B cell (primary cell): ENCODE data around the gene NLGN1. TPM values are rescaled to one million over a fixed set of nuclear protein-coding genes. Genes with fewer than 3 reads are reported as not detected.

Experiments used
- ATAC-seq: fragments of 200-7000 bp; cut with Tn5 transposase; one replicate; pipeline ENCODE4 v1.10.0; 2021; ENCODE audit warnings: low read depth, mild to moderate bottlenecking, moderate number of reproducible peaks, moderate library complexity
- CTCF ChIA-PET: fragments of 350-600 bp; sonication (Branson Sonifier 250); formaldehyde crosslinking; loops from one replicate; lab custom pipeline; 2021; ENCODE audit warnings: antibody characterized with exemption, inconsistent platforms; lab: Charles Lee
- POLR2A ChIA-PET: fragments of 350-600 bp; sonication (Branson Sonifier 250); formaldehyde crosslinking; loops from one replicate; lab custom pipeline; 2021; ENCODE audit warnings: antibody characterized with exemption; lab: Charles Lee
- DNase-seq: peaks from one replicate; pipeline ENCODE4 v3.0.0; 2013
- H2AFZ ChIP-seq: 2 replicates; pipeline ENCODE4 v1.6.1; 2012; ENCODE audit warnings: mild to moderate bottlenecking, low read depth, low read length; ENCODE audit not compliant: insufficient read depth, poor library complexity, severe bottlenecking
- H3K27ac ChIP-seq, 2 donors: 1 replicate in 1 of 2; 2 replicates in 1 of 2; pipeline ENCODE4 v1.5.1; 2012 to 2013; ENCODE audit warnings: low read length in 2 of 2, mild to moderate bottlenecking in 2 of 2, moderate library complexity in 1 of 2
- H3K27me3 ChIP-seq, 4 experiments: fragments of 200-600 bp in 1 of 4; sonication (generic) in 1 of 4; replicated peaks in 1 of 4; 1 replicate in 2 of 4; 2 replicates in 2 of 4; pipeline versions ENCODE4 v1.6.1 to v1.7.0; 2013 to 2016; ENCODE audit warnings: low read length in 3 of 4, mild to moderate bottlenecking in 2 of 4, mixed read lengths in 1 of 4, moderate library complexity in 1 of 4; ENCODE audit not compliant: insufficient read depth in 4 of 4, control insufficient read depth in 3 of 4; ENCODE audit errors: control extremely low read depth in 1 of 4
- H3K36me3 ChIP-seq, 2 experiments: replicated peaks in 1 of 2; 1 replicate in 1 of 2; 2 replicates in 1 of 2; pipeline versions ENCODE4 v1.6.1 to v1.7.1; 2013; ENCODE audit warnings: low read length in 1 of 2; ENCODE audit not compliant: insufficient read depth in 2 of 2, control insufficient read depth in 1 of 2; ENCODE audit errors: control extremely low read depth in 1 of 2, extremely low read depth in 1 of 2
- H3K4me1 ChIP-seq, 2 donors: fragments of 200-600 bp in 1 of 2; sonication (generic) in 1 of 2; 1 replicate in 1 of 2; 2 replicates in 1 of 2; pipeline versions ENCODE4 v1.5.1 to v1.6.1; 2013 to 2017; ENCODE audit warnings: low read length in 2 of 2; ENCODE audit not compliant: control insufficient read depth in 2 of 2, insufficient read depth in 2 of 2
- H3K4me2 ChIP-seq: replicated peaks from 2 replicates; pipeline ENCODE3; 2012; ENCODE audit warnings: mild to moderate bottlenecking, low read depth, low read length; ENCODE audit not compliant: poor library complexity, severe bottlenecking
- H3K4me3 ChIP-seq, 5 experiments: fragments of 200-600 bp in 1 of 5; sonication (generic) in 1 of 5; 1 replicate in 3 of 5; 2 replicates in 2 of 5; pipeline versions ENCODE4 v1.5.1 to v1.7.0; 2011 to 2016; ENCODE audit warnings: low read length in 4 of 5, mild to moderate bottlenecking in 4 of 5, low read depth in 2 of 5, control low read depth in 1 of 5, moderate library complexity in 1 of 5; ENCODE audit not compliant: insufficient read depth in 1 of 5; ENCODE audit errors: control extremely low read depth in 1 of 5, extremely low read depth in 1 of 5
- H3K79me2 ChIP-seq: fragments of 200-600 bp; sonication (generic); one replicate; pipeline ENCODE4 v1.6.0; 2016; ENCODE audit warnings: low read length; ENCODE audit not compliant: control insufficient read depth, insufficient read depth
- H3K9ac ChIP-seq: fragments of 200-600 bp; sonication (generic); 2 replicates; pipeline ENCODE4 v1.6.1; 2017; ENCODE audit warnings: mild to moderate bottlenecking, low read length, moderate library complexity
- H3K9me3 ChIP-seq, 3 donors: one replicate each; pipeline versions ENCODE4 v1.6.1 to v1.7.1; 2013; ENCODE audit warnings: low read length in 2 of 3; ENCODE audit not compliant: control insufficient read depth in 2 of 3, insufficient read depth in 1 of 3; ENCODE audit errors: control extremely low read depth in 1 of 3
- H4K20me1 ChIP-seq: 2 replicates; pipeline ENCODE4 v1.6.0; 2012; ENCODE audit warnings: mild to moderate bottlenecking, low read length; ENCODE audit not compliant: insufficient read depth, control insufficient read depth, poor library complexity, severe bottlenecking
- H3K27ac Mint-ChIP-seq: one replicate; pipeline ENCODE4 v1.8.0; 2021; ENCODE audit warnings: mixed read lengths
- H3K27me3 Mint-ChIP-seq: one replicate; pipeline ENCODE4 v1.8.0; 2021; ENCODE audit warnings: mixed read lengths
- H3K4me1 Mint-ChIP-seq: one replicate; pipeline ENCODE4 v1.8.0; 2021; ENCODE audit warnings: mixed read lengths
- H3K4me3 Mint-ChIP-seq: one replicate; pipeline ENCODE4 v1.8.0; 2021; ENCODE audit warnings: mixed read lengths
- H3K9me3 Mint-ChIP-seq: one replicate; pipeline ENCODE4 v1.8.0; 2022; ENCODE audit warnings: mixed read lengths; ENCODE audit not compliant: insufficient read depth
- EZH2 ChIP-seq: IDR thresholded peaks from 2 replicates; pipeline ENCODE4 v1.6.1; 2012; ENCODE audit warnings: borderline replicate concordance, low read depth, mild to moderate bottlenecking, moderate library complexity, low read length; ENCODE audit not compliant: insufficient read depth, poor library complexity, severe bottlenecking
- WGBS: methylation state at CpG from one replicate; pipeline ENCODE4 v1.1.5; 2013; ENCODE audit warnings: missing lambda C conversion rate; ENCODE audit not compliant: insufficient coverage; 5-methylcytosine and 5-hydroxymethylcytosine counted together
- intact Hi-C: fragments of 100-400 bp; cut with micrococcal nuclease; formaldehyde crosslinking; loops from one replicate; pipeline ENCODE4 v1.10.0; 2022
- polyA plus RNA-seq: library from polyadenylated mRNA; depleted of rRNA; stranded (reverse); fragments of >200 nt; gene quantifications from 2 replicates; pipeline ENCODE4 v1.2.3, GENCODE V29; 2012
- total RNA-seq, 2 donors: library from RNA; stranded (reverse); fragments of 120-200 nt in 1 of 2; gene quantifications; 1 replicate in 1 of 2; 2 replicates in 1 of 2; pipeline versions ENCODE4 v1.2.3 to v1.2.4, GENCODE V29; 2013 to 2022
- TF ChIP-seq, protein P1 (sequence below): fragments of 200-600 bp; IDR thresholded peaks from one replicate; pipeline ENCODE4 v1.8.0; 2022; ENCODE audit warnings: antibody characterized with exemption, mild to moderate bottlenecking

The NLGN1 gene
- total and polyA plus RNA-seq, 2 donors (not counting 1 experiment from before 2014, with no cell fraction given), result not detected

DNA sequence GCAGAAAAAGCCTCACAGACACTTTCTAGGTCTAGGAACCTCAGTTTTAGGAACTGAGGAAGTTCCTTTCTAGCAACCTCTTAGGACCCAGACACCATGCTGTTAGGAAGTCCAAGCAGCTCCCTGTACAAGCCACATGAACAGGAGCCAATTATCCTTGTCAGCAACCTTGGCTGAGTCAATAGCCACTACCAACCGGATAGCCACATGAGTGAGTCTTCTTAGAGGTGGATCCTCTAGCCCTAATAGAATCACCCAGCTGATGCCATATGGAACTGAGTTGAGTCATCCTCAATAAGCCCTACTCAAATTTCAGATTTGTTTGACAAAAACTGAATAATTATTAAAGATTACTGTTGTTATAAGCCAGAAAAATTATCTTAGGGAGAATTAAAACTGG is 256.2 kb downstream of the NLGN1 start:
- Histone ChIP-seq H3K4me3 (no peak overlapping the region), H3K36me3 (no peaks in the 10 kb centered on the region), H3K9me3 (no peaks in the 10 kb centered on the region), H3K79me2 (no peaks in the 10 kb centered on the region), H2AFZ (no peak overlapping the region), H3K4me1 (no peaks in the 10 kb centered on the region), H3K27ac (no peak overlapping the region), H4K20me1 (no peaks in the 10 kb centered on the region), H3K9ac (no peak overlapping the region), H3K4me2 (no peak overlapping the region), H3K27me3 (no peaks in the 10 kb centered on the region)
- Mint-ChIP-seq H3K4me3 (no peak overlapping the region), H3K9me3 (peaks cover 3% of the 10 kb centered on the region), H3K27me3 (no peaks in the 10 kb centered on the region), H3K27ac (no peak overlapping the region), H3K4me1 (no peaks in the 10 kb centered on the region)
- no peak for ATAC-seq
- ChIA-PET CTCF (no interaction called here), POLR2A (no interaction called here)
- no peak for DNase-seq
- intact Hi-C loops, result no loop called here
- WGBS, result 100% methylated on average over 1 of the region's 1 CpG
- TF ChIP-seq, protein P1, sequence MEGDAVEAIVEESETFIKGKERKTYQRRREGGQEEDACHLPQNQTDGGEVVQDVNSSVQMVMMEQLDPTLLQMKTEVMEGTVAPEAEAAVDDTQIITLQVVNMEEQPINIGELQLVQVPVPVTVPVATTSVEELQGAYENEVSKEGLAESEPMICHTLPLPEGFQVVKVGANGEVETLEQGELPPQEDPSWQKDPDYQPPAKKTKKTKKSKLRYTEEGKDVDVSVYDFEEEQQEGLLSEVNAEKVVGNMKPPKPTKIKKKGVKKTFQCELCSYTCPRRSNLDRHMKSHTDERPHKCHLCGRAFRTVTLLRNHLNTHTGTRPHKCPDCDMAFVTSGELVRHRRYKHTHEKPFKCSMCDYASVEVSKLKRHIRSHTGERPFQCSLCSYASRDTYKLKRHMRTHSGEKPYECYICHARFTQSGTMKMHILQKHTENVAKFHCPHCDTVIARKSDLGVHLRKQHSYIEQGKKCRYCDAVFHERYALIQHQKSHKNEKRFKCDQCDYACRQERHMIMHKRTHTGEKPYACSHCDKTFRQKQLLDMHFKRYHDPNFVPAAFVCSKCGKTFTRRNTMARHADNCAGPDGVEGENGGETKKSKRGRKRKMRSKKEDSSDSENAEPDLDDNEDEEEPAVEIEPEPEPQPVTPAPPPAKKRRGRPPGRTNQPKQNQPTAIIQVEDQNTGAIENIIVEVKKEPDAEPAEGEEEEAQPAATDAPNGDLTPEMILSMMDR, result no peak
- TF ChIP-seq EZH2, result no peak

DNA sequence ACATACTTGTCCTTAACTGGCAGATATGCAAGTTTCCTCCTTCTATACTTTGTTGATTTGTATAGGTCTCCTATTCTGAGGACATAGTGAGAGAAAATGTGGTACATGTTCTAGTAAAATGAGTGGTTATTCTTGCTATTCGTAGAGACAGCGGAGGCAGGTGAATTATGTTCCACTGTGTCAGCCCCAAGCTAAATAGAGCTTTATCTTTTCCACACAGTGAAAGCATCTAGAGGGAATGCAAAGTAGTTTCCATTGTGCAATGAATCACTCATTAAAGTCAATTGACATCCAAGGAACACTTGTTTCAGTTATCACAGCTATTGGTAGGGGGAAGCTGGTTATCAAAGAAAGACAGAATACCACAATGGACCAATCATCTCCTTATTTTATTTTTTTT is 262.4 kb downstream of the NLGN1 start:
- Histone ChIP-seq H4K20me1 (no peaks in the 10 kb centered on the region), H3K9ac (no peak overlapping the region), H3K4me3 (no peak overlapping the region), H3K4me1 (no peaks in the 10 kb centered on the region), H2AFZ (no peak overlapping the region), H3K79me2 (no peaks in the 10 kb centered on the region), H3K36me3 (no peaks in the 10 kb centered on the region), H3K9me3 (no peaks in the 10 kb centered on the region), H3K4me2 (no peak overlapping the region), H3K27ac (no peak overlapping the region), H3K27me3 (no peaks in the 10 kb centered on the region)
- H3K27me3 Mint-ChIP-seq, result no peaks in the 10 kb centered on the region
- H3K27ac Mint-ChIP-seq, result no peak overlapping the region
- DNase-seq, result no peak
- no peaks in the 10 kb centered on the region for H3K4me1 Mint-ChIP-seq
- intact Hi-C loops, result no loop called here
- ATAC-seq, result no peak
- WGBS, result 61% methylated on average over 2 of the region's 2 CpGs
- CTCF ChIA-PET, result no interaction called here
- H3K9me3 Mint-ChIP-seq, result peaks cover 2% of the 10 kb centered on the region
- POLR2A ChIA-PET, result no interaction called here
- no peak overlapping the region for H3K4me3 Mint-ChIP-seq
- TF ChIP-seq, protein P1, result no peak
- no peak for TF ChIP-seq EZH2
